K562 (cell line): ENCODE results near the gene CNOT4. TPM values are rescaled to one million over a fixed set of nuclear protein-coding genes. Genes with fewer than 3 reads are reported as not detected.
A peak's percentile ranks its signal among the peaks of the same experiment; 100 is the strongest.

ENCODE experiments used
- CBX1 ChIP-seq: sonication (generic); IDR thresholded peaks from 2 replicates; pipeline ENCODE4 v1.6.1; 2016; ENCODE audit warnings: antibody characterized with exemption, low read depth, mild to moderate bottlenecking
- E2F3 ChIP-seq: fragments of 250-450 bp; sonication (Bioruptor Pico); IDR thresholded peaks from 2 replicates; pipeline ENCODE4 v1.4.0; 2020; ENCODE audit warnings: mild to moderate bottlenecking
- HNRNPK ChIP-seq: fragments of 200-400 bp; formaldehyde crosslinking; IDR thresholded peaks from one replicate; pipeline ENCODE4 v1.6.1; 2018; ENCODE audit warnings: mild to moderate bottlenecking, low read depth, low read length; ENCODE audit not compliant: poor library complexity, severe bottlenecking
- KLF1 ChIP-seq: fragments of 450-650 bp; IDR thresholded peaks from 2 replicates; pipeline ENCODE4 v1.6.1; 2016; ENCODE audit warnings: missing genetic modification characterization, missing compliant biosample characterization
- LARP7 ChIP-seq: fragments of 450-650 bp; IDR thresholded peaks from 2 replicates; pipeline ENCODE4 v1.6.1; 2016
- MBD2 ChIP-seq: sonication (generic); IDR thresholded peaks from 2 replicates; pipeline ENCODE4 v1.6.1; 2016; ENCODE audit warnings: low read depth, borderline replicate concordance
- MIER1 ChIP-seq: fragments of 450-650 bp; IDR thresholded peaks from 2 replicates; pipeline ENCODE4 v1.6.1; 2016; ENCODE audit warnings: antibody characterized with exemption, mild to moderate bottlenecking, low read depth
- NFE2 ChIP-seq: IDR thresholded peaks from 2 replicates; pipeline ENCODE4 v1.6.1; 2014; ENCODE audit warnings: antibody characterized with exemption, low read depth
- NFIC ChIP-seq: fragments of 450-650 bp; IDR thresholded peaks from 2 replicates; pipeline ENCODE4 v1.6.1; 2017; ENCODE audit warnings: mild to moderate bottlenecking, inconsistent platforms
- NFXL1 ChIP-seq: fragments of 450-650 bp; formaldehyde crosslinking; IDR thresholded peaks from 2 replicates; pipeline ENCODE4 v1.4.0; 2021; ENCODE audit warnings: mild to moderate bottlenecking
- OTX1 ChIP-seq: fragments of 450-650 bp; formaldehyde crosslinking; IDR thresholded peaks from 2 replicates; pipeline ENCODE4 v1.4.0; 2022; ENCODE audit warnings: mild to moderate bottlenecking
- PHTF2 ChIP-seq: fragments of 250-450 bp; sonication (Bioruptor Pico); IDR thresholded peaks from 2 replicates; pipeline ENCODE4 v1.5.0; 2021; ENCODE audit warnings: mild to moderate bottlenecking
- RBM17 ChIP-seq: fragments of 200-400 bp; formaldehyde crosslinking; IDR thresholded peaks from 2 replicates; pipeline ENCODE4 v1.6.1; 2017; ENCODE audit warnings: low read depth, mild to moderate bottlenecking, low read length, borderline replicate concordance
- RCOR1 ChIP-seq, 2 experiments: IDR thresholded peaks; 2 replicates each; pipeline ENCODE4 v1.6.1; 2012; ENCODE audit warnings: low read depth in 2 of 2, low read length in 2 of 2, borderline replicate concordance in 1 of 2, improper control_type of control experiment in 1 of 2
- SFPQ ChIP-seq: fragments of 200-400 bp; formaldehyde crosslinking; IDR thresholded peaks from 2 replicates; pipeline ENCODE4 v1.6.1; 2017; ENCODE audit warnings: mild to moderate bottlenecking, low read depth, low read length, moderate library complexity
- SLC30A9 ChIP-seq: fragments of 250-450 bp; sonication (Bioruptor Pico); IDR thresholded peaks from 2 replicates; pipeline ENCODE4 v1.8.0; 2022; ENCODE audit warnings: mild to moderate bottlenecking, moderate library complexity
- TAF15 ChIP-seq: fragments of 200-400 bp; formaldehyde crosslinking; IDR thresholded peaks from 2 replicates; pipeline ENCODE4 v1.6.1; 2017; ENCODE audit warnings: mild to moderate bottlenecking, low read depth, low read length, moderate library complexity
- TOE1 ChIP-seq, 2 experiments: fragments of 450-650 bp in 1 of 2; sonication (generic) in 1 of 2; formaldehyde crosslinking in 1 of 2; IDR thresholded peaks; 2 replicates each; pipeline versions ENCODE4 v1.7.1 to v1.8.0; 2016 to 2022; ENCODE audit warnings: borderline replicate concordance in 2 of 2, mild to moderate bottlenecking in 2 of 2, antibody characterized with exemption in 1 of 2, inconsistent platforms in 1 of 2, low read depth in 1 of 2, missing genetic modification reagents in 1 of 2, moderate library complexity in 1 of 2
- TRIM25 ChIP-seq: fragments of 450-650 bp; IDR thresholded peaks from 2 replicates; pipeline ENCODE4 v1.7.0; 2016; ENCODE audit warnings: borderline replicate concordance
- ZNF77 ChIP-seq: fragments of 250-450 bp; sonication (Bioruptor Pico); IDR thresholded peaks from 2 replicates; pipeline ENCODE4 v1.5.0; 2020
- polyA plus RNA-seq, 8 experiments: library from polyadenylated mRNA; depleted of rRNA in 4 of 8; stranded (reverse) in 5 of 8; unstranded in 3 of 8; fragments of >200 nt; fragmentation: Nextera tagmentation in 2 of 8; fragmentation: Illumina TruSeq in 1 of 8; extraction: Ambion mirVana in 2 of 8; extraction: Trizol in 1 of 8; gene quantifications; 2 replicates each; pipeline versions ENCODE4 v1.2.1 to v1.2.3, GENCODE V29; 2011 to 2014; ENCODE audit warnings: inconsistent platforms in 1 of 8, missing spikeins in 1 of 8
- total RNA-seq, 7 experiments: library from RNA; depleted of rRNA in 6 of 7; stranded (reverse); fragments of >200 nt in 6 of 7; fragmentation: Illumina TruSeq in 2 of 7; extraction: Trizol in 2 of 7; gene quantifications; 2 replicates each; pipeline versions ENCODE4 v1.2.1 to v1.2.3, GENCODE V29; 2011 to 2021; ENCODE audit warnings: low replicate concordance in 1 of 7
- TF ChIP-seq, protein P1 (sequence below): fragments of 250-450 bp; sonication (Bioruptor Pico); IDR thresholded peaks from 2 replicates; pipeline ENCODE4 v1.4.0; 2020
- TF ChIP-seq, protein P2 (sequence below): fragments of 450-650 bp; formaldehyde crosslinking; IDR thresholded peaks from 2 replicates; pipeline ENCODE4 v1.4.0; 2022; ENCODE audit warnings: missing genetic modification characterization

Gene CNOT4
- total and polyA plus RNA-seq, 9 of the 15 experiments (the other 6 are each of a cell fraction or from before 2014, with no cell fraction given), result 8.6 to 24.1 (median 15.4) TPM

GRCh38 chr7:135490783-135491182 is 19.1 kb downstream of the CNOT4 start (continued):
- TF ChIP-seq TRIM25 (no peak), E2F3 (no peak), NFIC (peak; percentile 99), TAF15 (no peak), SFPQ (no peak), PHTF2 (CRISPR knock-in tag) (no peak), SLC30A9 (CRISPR knock-in tag) (no peak), KLF1 (tag) (no peak), NFE2 (peak; percentile 75), RCOR1 (IDR thresholded peaks at IDR 0.05; ENCODE audit: borderline replicate concordance in 1 of 2, low read depth in 2 of 2, low read length in 2 of 2) (peak in 1 of 2 experiments; percentile 69; a peak in 1 of 4 replicates), ZNF77 (CRISPR knock-in tag) (no peak), CBX1 (no peak), RBM17 (no peak), OTX1 (CRISPR knock-in tag) (0 out of 2 replicates have a peak, but pooled peaks have one; percentile 62), NFXL1 (CRISPR knock-in tag) (0 out of 2 replicates have a peak, but pooled peaks have one; percentile 20), MBD2 (no peak), LARP7 (no peak), MIER1 (0 out of 2 replicates have a peak, but pooled peaks have one; percentile 20), HNRNPK (no peak), TOE1 (IDR thresholded peaks at IDR 0.05; ENCODE audit: borderline replicate concordance) (no peak), TOE1 (CRISPR knock-in tag; IDR thresholded peaks at IDR 0.05; ENCODE audit: borderline replicate concordance, low read depth) (no peak)
- TF ChIP-seq, protein P1, sequence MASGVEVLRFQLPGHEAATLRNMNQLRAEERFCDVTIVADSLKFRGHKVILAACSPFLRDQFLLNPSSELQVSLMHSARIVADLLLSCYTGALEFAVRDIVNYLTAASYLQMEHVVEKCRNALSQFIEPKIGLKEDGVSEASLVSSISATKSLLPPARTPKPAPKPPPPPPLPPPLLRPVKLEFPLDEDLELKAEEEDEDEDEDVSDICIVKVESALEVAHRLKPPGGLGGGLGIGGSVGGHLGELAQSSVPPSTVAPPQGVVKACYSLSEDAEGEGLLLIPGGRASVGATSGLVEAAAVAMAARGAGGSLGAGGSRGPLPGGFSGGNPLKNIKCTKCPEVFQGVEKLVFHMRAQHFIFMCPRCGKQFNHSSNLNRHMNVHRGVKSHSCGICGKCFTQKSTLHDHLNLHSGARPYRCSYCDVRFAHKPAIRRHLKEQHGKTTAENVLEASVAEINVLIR, result no peak
- TF ChIP-seq, protein P2, sequence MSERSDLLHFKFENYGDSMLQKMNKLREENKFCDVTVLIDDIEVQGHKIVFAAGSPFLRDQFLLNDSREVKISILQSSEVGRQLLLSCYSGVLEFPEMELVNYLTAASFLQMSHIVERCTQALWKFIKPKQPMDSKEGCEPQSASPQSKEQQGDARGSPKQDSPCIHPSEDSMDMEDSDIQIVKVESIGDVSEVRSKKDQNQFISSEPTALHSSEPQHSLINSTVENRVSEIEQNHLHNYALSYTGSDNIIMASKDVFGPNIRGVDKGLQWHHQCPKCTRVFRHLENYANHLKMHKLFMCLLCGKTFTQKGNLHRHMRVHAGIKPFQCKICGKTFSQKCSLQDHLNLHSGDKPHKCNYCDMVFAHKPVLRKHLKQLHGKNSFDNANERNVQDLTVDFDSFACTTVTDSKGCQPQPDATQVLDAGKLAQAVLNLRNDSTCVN (CRISPR knock-in tag), result peak; percentile 74; the same call in 1 of the 2 replicates
